ENCODE results near the gene UPK2.
"Not testable (repeated sequence)": the region's sequence is repeated elsewhere in the genome, so short reads cannot be mapped to it uniquely, and the experiment has no call there.

Gene UPK2

DNA sequence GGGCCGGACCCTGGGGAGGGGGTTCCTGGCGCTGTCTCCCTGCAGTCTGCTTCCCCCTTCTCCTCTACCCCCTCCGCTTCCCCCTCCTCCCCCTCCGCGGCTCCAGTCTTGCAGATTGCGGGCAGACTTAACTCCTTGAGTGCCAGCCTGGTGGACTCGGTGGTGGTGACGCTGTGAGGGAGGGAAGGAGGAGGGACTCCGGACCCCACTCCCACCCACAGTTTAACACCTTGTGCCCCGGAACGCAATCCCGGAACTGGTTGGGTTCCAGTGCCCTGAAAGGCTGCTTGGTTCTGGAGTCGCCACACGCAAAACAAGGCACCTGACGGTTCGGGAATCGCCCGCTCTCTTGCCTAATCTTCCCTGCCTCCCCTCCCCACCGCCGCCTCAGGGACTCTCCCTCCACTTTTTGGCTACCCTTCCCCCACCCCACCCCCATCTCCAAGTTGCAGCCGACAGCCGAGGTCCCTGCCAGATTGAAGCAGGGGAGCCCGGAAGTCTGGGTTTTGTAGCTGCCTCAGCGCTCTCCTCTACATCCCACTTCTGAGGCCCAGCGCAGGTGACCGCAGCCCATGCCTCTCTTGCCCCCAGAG is 26.5 kb upstream of the UPK2 start:
- Histone ChIP-seq H3K4me3 (peak overlapping the region; percentile 52 to 70 (median 64)), H3K27ac (peak overlapping the region; percentile 59 to 100 (median 95))

DNA sequence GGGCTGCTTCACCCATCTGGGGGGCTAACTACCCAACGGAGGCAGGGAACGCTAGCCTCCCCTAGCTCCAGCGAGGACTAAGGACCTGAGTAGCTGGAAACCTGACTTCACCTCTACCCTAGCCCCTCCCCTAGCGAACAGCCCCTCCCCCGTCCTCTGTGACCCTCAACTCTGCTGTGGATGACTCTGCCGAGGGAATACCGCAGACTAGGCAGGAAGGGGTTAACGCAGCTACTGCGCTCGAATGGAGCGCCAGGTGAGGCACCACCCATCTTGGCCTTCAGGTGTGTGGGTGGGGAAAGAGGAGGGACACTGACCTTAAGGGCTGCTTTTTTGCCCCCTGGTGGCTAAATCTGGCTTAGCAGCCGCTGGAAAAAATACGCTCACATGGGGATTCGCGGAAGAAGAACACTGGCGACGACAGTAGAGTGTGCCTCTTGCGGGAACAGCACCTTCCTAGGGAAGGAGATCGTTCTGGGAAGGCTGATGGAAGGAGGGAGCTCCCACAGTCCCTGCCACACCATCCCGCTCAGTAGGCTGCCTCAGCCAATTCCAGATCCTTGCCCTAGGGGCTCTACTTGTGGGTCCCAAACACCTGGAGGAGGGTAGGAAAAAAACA is 25.9 kb upstream of the UPK2 start:
- H3K4me3 ChIP-seq: peak overlapping the region; percentile 52 to 70 (median 64)
- peak overlapping the region in 20 of 21 experiments; percentile 86 to 100 (median 96) for H3K27ac ChIP-seq

DNA sequence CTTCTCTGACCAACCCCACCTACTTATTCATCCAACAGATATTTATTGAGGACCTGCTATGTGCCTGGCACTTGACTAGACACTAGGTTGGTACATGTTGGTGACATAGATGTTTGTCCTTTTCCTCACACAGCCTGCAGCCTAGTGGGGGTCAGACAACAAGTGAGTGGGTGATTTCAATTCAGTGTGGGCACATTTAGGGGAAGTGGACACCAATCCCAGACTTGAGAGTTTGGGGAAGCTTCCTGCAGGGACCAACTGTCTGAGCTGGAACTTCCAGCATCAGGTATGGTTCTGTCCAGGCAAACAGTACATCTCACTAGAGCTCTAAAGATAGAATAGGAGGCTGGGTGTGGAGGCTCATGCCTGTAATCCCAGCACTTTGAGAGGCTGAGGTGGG is 24.5 kb upstream of the UPK2 start:
- Histone ChIP-seq H3K4me3 (no peak overlapping the region), H3K27ac (no peak overlapping the region)

DNA sequence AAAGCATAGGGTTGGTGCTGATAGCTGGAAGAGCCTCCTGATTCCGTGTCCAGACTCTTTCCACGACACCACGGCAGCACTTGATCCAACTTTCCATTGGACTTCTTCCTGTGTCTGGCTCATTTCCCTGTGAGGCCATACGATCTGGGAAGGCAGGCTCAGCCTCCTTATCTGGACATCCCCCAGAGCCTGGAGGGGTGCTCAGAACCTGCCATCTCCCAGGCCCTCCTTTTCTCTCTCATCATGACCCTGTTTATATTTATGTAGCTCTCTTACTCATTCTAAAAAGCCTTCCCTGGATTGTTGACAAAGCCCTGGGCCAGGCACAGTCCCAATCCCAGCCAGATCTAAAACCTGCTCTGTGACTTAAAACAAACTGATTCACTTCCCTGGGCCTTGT is 22.6 kb upstream of the UPK2 start:
- H3K4me3 ChIP-seq: no peak overlapping the region
- peak overlapping the region in 9 of 21 experiments; percentile 6 to 60 (median 33) for H3K27ac ChIP-seq

DNA sequence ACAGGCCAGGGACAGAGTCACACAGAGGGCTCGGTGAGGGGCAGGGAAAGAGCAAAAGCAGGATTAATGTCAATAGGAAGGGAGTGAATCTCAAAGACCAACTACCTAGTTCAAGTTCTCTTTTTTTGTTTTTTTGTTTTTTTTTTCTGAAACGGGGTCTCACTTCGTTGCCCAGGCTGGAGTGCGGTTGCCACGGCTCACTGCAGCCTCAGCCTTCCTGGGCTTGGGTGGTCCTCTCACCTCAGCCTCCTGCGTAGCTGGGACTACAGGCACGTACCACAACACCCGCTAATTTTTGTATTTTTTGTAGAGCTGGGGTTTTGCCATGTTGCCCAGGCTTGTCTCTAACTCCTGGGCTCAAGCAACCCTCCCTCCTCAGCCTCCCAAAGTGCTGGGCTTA is 20.7 kb upstream of the UPK2 start:
- H3K27ac ChIP-seq: no peak overlapping the region
- H3K4me3 ChIP-seq: no peak overlapping the region

DNA sequence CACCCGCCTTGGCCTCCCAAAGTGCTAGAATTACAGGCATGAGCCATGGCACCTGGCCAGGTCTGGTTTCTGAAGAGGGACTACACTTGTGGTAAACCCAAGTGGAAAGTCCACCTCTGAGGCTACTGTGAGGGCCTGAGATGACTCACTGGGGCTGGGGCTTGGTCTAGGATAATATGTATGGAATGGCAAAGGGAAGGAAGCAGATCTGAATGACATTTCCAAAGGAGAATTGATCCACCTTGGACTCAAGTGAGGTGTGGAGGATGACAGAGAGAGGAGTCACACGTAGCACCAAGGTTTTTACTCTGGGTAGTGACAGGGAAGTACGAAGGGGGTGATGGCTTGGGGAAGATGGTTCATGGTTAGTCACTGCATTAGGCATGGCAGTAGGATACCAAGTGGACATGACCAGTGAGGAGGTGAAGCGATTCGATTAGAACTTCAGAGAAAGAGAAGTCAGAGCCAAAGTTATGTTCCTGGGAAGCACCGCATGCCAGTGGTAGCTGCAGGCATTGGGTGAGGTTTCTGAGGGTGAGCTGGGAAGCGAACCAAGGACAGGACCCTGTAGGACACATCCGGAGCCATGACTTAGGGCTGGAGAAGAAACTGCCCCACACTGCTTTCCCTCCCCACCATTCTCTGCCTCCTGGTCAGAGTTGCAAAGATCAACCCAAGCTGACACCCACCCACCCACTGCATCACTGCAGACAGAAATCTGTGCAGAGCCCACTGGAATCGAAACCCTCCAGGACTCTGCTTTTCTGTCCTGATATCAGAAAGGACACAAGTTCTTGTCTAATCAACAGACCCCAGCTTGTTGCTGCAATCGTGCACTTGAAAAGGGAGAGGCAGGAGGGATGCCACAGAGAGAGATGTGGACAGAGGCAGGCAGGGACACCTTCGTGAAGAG is 17.4 kb upstream of the UPK2 start:
- no peak overlapping the region for H3K27ac ChIP-seq
- H3K4me3 ChIP-seq: no peak overlapping the region

DNA sequence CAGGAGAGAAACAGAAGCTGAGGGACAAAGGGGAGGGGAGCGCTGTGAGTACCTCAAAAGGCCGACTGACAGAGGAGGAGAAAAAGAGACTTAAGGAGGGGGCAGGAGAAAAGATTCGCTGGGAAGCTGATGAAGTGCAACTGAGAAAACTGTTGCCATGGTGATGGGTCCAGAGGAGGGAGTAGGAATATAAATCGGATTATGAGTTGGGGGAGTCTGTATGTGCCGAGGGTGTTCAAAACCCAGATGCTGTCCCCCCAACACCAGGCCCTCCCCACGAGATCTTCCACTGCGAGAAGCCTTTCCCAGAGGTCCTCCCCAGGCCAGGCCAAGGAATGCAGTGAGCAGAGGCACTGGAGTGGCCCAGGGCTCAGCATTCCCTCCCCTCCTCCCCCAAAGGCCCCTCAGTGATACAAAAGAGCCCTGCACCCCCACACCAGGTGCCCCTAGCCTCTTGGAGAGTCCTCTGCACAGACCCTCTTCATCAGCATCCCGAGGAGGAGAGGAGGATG is 16.6 kb upstream of the UPK2 start:
- no peak overlapping the region for H3K4me3 ChIP-seq
- no peak overlapping the region for H3K27ac ChIP-seq

DNA sequence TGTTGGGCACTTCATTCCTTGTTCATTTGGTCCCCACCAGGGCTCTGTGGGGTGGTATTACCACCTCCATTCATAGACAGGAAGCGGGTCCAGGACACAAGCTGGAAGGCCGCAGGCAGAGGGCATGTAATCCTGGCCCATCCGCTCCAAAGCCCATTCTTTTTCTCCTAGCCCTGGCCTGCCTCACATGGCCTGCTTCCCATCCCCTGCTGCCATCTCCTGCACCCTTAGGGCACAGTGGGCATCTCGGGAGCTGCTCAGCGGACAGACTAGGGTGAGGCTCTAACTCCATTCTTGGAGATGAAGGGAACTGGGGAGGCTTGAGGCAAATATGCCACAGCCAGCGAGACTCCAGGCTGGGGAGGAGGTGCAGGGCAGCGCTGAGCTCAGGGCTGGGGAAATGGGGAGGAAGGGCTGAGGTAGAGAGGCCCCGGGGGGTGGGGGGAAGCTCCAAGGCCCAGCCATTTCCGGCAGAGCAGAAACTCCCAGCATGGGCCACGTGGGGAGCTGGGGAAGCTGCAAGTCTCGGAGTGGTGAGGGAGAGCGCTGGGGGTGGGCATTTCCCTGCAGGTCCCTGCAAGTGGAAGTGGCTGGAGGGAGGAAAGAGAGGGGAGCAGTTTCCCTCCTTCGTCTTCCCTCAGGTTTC is 16.0 kb upstream of the UPK2 start:
- Histone ChIP-seq H3K4me3 (no peak overlapping the region), H3K27ac (no peak overlapping the region)

DNA sequence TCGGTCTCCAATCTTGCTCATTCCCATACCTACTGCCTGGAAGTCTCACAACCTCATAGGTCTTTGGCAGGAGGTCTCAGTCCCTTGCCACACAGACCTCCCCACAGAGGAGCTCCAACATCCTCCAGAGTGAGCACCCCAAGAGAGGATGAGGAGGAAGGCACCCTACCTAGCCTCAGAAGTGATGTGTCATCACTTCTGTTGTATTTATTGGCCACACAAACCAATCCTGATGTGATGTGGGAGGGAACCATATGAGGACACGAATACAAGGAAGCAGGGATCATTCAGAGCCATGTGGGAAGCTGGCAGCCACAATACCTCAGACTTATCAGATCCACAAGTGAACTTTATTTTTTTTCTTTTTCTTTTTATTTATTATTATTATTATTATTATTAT is 9.0 kb upstream of the UPK2 start:
- H3K4me3 ChIP-seq: no peak overlapping the region
- no peak overlapping the region for H3K27ac ChIP-seq

DNA sequence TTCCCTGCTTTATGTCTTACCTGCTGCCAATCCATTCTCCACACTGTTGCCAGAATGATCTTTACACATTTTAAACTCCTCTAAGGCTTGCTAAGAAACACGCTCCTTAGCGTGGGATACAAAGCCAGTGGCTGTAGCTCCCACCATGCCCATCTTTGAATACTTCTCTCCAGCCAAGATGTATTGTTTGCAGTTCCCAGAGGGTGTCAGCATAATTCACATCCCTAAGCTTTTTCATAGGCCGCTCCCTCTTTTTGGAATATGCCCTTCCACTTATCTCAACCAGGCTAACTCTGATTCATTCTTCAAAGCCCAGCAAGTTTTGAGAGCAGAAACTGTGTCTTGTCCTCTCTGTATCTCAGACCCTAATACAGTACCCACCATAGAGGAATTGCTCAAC is 8.1 kb upstream of the UPK2 start:
- Histone ChIP-seq H3K4me3 (no peak overlapping the region), H3K27ac (no peak overlapping the region)

DNA sequence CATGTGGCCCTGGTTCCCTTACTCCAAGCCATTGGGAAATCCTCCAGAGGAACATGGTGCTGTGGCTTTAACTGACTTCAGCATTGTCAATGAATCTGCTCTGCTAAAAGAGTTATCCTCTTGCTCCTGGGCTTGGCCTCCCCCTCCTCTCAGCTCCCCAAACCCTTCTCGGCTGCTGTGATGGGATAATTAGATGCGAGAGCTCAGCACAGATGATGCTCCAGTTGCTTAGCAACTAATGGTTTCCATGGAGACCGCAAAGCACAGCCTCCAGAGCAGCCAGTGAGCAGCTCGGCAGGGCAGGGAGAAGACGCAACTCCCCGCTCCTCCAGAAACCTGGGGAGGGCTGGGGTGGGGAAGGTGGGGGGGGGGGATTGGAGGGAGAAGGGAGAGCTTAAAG is 2.8 kb upstream of the UPK2 start:
- no peak overlapping the region for H3K4me3 ChIP-seq

DNA sequence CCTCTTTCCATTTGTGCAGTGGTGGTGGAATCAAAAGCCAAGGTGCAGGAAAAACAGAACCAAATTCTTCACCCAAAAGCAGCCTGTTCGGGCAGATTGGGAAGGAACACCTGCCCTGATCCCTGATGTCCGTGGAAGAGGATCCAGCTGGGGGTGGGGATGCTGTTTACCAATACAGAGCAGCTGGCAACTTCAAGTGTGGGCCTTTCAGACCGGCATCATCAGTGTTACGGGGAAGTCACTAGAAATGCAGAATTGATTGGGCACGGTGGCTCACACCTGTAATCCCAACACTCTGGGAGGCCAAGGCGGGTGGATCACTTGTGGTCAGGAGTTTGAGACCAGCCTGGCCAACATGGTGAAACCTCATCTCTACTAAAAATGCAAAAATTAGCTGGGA is 2.1 kb upstream of the UPK2 start:
- not testable (repeated sequence) for H3K27ac ChIP-seq, H3K4me3 ChIP-seq

More for the DNA sequence above, 2.8 kb upstream of the UPK2 start:
- no peak overlapping the region for H3K27ac ChIP-seq

DNA sequence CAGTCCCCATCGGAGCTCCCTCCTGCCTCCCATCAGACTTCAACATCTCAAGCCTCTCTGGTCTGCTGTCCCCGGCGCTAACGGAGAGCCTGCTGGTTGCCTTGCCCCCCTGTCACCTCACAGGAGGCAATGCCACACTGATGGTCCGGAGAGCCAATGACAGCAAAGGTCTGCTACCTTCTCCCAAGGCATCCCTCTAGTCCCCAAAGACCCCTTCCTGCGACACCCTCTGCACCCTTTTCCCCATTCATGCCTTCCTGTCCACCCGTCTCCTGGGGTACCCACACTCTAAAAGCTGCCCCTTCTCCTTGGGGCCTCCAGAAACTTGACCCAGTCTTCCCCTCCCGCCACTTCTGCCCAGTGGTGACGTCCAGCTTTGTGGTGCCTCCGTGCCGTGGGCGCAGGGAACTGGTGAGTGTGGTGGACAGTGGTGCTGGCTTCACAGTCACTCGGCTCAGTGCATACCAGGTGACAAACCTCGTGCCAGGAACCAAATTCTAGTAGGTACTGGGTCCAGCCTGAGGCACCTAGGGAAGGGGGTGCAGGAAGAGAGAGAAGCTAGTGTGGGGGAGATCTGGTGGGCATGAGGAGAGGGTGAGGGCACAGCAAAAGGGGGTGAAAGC is 860 bp downstream of the UPK2 start:
- Histone ChIP-seq H3K27ac (no peak overlapping the region), H3K4me3 (no peak overlapping the region)

DNA sequence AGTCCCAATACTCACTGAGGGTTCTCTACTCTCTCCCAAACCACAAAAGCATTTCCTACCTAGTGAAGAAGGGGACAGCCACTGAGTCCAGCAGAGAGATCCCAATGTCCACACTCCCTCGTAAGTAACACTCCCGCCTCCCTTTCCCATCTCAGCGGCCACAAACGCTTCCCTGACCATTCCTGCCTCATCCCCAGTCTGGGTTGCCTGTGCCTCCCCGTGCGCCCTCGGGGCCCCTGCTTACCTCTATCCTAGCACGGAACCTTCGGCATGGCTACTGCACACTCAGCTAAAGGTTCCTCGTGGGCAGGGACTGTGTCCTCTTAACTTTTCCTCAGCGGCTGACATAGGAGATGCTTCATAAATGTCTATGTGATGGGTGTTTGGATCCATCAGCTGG is 1.5 kb downstream of the UPK2 start:
- Histone ChIP-seq H3K4me3 (no peak overlapping the region), H3K27ac (no peak overlapping the region)

DNA sequence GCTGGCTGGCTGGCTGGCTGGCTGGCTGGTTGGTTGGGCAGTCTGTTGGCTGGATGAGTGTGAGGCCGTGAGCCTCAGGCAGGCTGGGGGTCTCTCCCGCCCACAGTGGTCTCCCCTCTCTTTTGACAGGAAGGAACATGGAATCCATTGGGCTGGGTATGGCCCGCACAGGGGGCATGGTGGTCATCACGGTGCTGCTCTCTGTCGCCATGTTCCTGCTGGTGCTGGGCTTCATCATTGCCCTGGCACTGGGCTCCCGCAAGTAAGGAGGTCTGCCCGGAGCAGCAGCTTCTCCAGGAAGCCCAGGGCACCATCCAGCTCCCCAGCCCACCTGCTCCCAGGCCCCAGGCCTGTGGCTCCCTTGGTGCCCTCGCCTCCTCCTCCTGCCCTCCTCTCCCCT is 1.9 kb downstream of the UPK2 start:
- Histone ChIP-seq H3K27ac (no peak overlapping the region), H3K4me3 (no peak overlapping the region)

DNA sequence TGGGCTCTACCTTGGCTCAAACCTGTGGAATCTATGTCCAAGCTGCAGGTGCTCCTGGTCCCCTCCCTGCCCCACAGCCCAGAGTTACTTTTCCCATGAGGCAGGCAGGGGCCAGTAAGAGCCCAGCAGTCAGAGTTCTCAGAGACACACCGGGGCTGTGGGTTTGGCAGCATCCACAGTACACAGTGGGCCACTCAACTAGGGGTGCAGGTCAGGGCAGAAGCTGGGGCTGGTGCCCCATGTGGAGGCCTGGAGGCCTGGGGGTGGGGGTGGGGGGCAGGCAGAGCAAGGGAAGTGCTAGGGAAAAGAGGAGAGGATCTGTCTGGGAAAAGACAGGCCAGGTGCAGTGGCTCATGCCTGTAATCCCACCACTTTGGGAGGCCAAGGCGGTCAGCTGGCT is 2.5 kb downstream of the UPK2 start:
- Histone ChIP-seq H3K4me3 (no peak overlapping the region), H3K27ac (no peak overlapping the region)

DNA sequence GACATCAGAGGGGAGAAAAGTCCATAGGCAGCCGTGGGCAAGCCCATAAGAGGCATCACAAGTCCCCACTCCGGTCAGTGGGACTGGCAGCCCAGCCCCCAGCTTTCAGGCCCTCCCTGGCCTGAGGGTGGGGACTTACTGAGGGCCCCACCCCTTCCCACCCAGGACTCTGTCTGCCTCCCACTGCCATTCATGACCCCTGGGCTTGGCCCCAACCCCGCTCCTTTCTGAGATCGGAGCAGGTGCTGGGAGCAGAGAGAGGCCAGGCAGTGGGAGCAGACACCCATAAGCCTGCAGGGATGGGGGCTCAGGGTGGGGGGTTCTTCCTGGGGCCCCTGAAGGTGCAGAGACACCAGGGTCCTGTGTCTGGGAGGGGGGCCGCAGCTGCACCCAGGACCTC is 5.1 kb downstream of the UPK2 start:
- no peak overlapping the region for H3K4me3 ChIP-seq

DNA sequence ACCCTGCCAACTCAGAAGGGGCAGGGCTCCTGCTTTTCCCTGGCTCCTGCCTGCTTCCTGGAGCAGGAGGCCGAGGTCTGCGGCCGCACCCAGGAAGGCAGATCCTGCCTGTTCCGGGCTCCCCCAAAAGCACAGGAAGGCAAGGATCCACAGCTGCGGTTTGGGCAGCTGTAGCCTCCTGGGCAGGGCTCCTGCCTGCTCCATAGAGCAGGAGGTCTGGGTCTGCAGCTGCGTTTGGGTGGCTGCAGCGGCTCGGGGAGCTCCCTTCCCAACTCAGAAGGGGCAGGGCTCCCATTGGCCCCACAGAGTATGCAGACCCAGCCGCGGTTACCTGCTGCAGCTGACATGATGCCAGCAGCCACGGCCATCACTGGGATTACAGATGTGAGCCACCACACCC is 5.5 kb downstream of the UPK2 start:
- H3K27ac ChIP-seq: no peak overlapping the region

More for the DNA sequence above, 5.1 kb downstream of the UPK2 start:
- no peak overlapping the region for H3K27ac ChIP-seq

DNA sequence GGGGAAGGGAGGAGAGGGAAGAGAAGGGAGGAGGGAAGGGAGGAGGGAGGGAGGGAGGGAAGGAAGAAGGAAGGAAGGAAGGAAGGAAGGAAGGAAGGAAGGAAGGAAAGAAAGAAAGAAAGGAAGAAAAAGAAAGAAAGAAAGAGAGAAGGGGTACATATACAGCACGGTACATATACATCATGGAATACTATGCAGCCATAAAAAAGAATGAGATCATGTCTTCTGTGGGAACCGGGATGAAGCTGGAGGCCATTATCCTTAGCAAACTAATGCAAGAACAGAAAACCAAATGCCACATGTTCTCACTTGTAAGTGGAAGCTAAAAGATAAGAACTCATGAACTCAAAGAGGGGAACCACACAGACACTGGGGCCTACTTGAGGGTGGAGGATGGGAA is 13.4 kb downstream of the UPK2 start:
- H3K27ac ChIP-seq, H3K4me3 ChIP-seq: not testable (repeated sequence)

More for the DNA sequence above, 5.5 kb downstream of the UPK2 start:
- no peak overlapping the region for H3K4me3 ChIP-seq

DNA sequence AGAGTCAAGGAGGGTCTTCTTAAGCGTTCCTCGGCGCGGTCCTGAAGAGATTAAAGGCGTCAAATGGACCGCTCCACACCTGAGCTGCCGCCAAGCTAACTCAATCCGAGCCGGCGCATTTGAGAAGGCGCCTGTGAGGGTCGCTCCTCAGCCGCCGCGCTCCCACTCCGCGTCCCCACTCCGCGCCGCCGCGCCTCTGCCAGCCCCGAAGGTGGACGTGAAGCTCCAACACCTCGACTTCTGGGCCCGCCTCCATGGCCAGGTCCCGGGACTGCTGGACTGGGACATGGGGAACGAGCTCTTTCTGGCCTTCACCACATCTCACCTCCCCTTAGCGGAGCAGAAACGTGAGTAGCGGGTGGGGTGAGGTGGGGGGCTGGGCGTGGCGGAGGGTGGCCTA is 15.5 kb downstream of the UPK2 start, which contains the start of gene FOXR1:
Gene FOXR1, plus strand, starts transcription at position 116 of the 400 bp plus-strand sequence. Its CDS starts 171 bp downstream, at position 287.
- no peak within 1 kb of the TSS for H3K4me3 ChIP-seq
- H3K27ac ChIP-seq: no peak within 1 kb of the TSS

Measured in skin epidermis (tissue), 12 donors.